Gastroesophageal sphincter (tissue), 3 donors: ENCODE data around the gene PRAC1.

Experiments used
- CTCF ChIP-seq, 4 experiments: fragments of 200-600 bp in 2 of 4; fragments of 450-650 bp in 2 of 4; sonication (generic) in 1 of 4; IDR thresholded peaks; one replicate each; pipeline ENCODE4 v1.5.1; 2017 to 2019; ENCODE audit warnings: antibody characterized with exemption in 4 of 4, mild to moderate bottlenecking in 2 of 4, moderate library complexity in 2 of 4
- POLR2A ChIP-seq, 2 donors: fragments of 450-650 bp; IDR thresholded peaks; one replicate each; pipeline ENCODE4 v1.6.1; 2017; ENCODE audit warnings: antibody characterized with exemption in 2 of 2, mild to moderate bottlenecking in 2 of 2, moderate library complexity in 1 of 2
- POLR2AphosphoS5 ChIP-seq: sonication (generic); formaldehyde crosslinking; IDR thresholded peaks from one replicate; pipeline ENCODE4 v1.6.1; 2017; ENCODE audit warnings: antibody characterized with exemption

- TF ChIP-seq CTCF (IDR thresholded peaks at IDR 0.05) (no peak), POLR2AphosphoS5 (no peak), POLR2A (IDR thresholded peaks at IDR 0.05) (no peak)
These were observed 16.6 kb upstream of the PRAC1 start for GRCh38 chr17:48738803-48739526.
